ENCODE data around the gene CSNK1D.

GRCh38 chr17:82235056-82235774 lies 38.3 kb downstream of the CSNK1D start:
- TF ChIP-seq CTCF (conservative IDR thresholded peaks at IDR 0.05; ENCODE audit: low read length), result no peak
- TF ChIP-seq EZH2phosphoT487 (IDR thresholded peaks at IDR 0.05; ENCODE audit: borderline replicate concordance), result no peak
